Activated CD4-positive, alpha-beta T cell treated with anti-CD3 and anti-CD28 coated beads, Interleukin-2, Interleukin-6, amounts not matched to agents 100 ng/mL and 50 ng/mL, durations not matched to agents 16 hours and 8 hours (primary cell): ENCODE data around the gene TRIM66.

Experiments used
- DNase-seq: peaks from one replicate; pipeline ENCODE4 v3.0.0-alpha.2; 2020

Gene TRIM66

DNA sequence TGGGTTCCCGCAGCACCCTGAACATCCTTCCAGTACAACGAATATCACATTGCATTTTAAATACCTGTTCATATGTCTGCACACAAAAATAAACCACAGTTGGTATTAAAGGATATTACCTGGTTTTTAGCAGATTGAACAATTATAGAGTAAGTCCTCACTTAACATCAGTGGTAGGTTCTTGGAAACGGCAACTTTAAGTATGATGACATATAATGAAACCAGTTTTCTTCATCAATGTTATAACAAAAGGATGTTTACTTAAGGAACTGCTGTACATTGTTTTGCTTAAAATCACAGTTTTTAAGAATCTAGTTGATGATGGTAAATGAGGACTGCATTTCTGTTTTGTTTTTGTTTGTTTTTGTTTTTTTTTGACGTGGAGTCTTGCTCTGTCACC is 28.0 kb downstream of the TRIM66 start:
- peak; percentile 23 for DNase-seq

DNA sequence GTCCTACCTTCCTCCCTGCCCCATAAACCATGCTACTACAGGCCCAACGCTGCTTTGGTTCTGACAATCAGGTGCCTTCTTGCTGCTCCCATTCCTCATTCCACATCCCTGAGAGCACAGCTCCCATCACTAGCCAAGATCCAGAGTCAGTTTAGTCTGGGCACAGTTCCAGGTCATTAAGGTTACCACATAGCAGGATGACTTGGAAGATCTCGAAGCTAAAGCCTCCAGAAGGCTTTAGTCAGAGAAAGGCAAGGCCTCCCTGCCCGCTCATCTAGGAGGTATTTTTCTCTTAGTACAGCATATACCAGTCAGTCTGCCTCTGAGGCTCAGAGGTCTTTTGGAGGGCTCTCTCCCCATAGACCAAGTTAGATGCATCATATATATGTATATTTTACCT is 30.3 kb downstream of the TRIM66 start:
- no peak for DNase-seq

DNA sequence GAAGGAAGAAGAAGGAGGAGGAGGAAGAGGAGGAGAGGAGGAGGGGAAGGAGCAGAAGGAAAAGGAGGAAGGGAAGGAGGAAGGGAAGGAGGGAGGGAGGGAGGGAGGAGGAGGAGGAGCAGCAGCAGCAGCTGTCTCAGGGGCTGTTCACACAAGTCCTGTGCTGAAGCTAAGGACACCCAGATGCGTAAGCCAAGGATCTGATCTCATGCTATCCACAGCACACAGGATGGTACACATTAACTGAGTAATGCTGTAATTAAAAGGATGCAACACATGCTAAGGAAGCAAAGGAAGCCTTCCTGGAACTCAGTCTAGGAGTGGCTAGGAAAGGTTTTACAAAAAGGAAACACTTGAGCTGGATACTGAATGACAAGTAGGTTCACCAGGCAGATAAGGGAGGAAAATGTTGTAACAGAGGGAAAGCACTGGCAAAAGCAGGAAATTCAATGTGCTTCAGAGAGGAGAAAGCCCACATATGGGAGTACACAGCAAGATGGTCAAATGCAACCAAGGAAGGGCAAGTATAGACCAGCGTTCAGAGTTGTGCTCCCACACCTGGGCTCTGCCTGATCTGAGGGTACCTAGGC is 32.0 kb downstream of the TRIM66 start:
- DNase-seq, result no peak

DNA sequence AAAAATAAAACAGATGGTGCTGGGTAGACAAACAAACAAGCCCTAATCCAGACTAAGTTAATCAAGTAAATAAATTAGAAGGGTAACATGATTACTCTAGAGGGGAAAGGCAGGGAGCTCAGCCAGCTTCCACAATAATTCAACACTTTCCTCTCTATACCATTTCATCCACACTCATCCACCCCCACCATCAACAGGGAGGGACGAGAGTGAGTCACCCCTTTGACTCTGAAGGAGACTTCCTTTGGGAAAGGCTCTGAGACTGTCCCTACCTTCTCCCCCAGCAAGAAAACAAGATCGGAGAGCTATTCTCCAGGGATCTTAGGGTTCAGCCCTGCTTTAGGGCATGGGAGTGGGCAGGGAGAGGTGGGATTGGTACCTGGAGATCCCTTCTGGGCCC is 33.1 kb downstream of the TRIM66 start:
- no peak for DNase-seq

DNA sequence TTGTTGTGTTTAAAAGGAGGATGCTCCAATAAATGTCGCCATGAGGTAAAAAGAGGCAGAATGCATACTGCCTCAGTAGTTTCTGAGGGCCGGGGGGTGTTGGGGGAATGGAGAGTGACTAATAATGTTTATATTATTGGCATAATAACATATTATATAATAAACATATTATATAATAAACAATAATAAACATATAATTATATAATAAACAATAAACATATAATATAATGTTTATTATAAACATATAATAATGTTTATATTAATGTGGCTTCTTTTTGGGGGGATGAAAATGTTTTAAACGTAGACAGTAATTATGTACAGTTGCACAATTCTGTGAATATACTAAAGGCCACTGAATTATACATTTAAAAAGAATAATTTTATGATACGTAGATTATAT is 35.6 kb downstream of the TRIM66 start:
- DNase-seq, result no peak

DNA sequence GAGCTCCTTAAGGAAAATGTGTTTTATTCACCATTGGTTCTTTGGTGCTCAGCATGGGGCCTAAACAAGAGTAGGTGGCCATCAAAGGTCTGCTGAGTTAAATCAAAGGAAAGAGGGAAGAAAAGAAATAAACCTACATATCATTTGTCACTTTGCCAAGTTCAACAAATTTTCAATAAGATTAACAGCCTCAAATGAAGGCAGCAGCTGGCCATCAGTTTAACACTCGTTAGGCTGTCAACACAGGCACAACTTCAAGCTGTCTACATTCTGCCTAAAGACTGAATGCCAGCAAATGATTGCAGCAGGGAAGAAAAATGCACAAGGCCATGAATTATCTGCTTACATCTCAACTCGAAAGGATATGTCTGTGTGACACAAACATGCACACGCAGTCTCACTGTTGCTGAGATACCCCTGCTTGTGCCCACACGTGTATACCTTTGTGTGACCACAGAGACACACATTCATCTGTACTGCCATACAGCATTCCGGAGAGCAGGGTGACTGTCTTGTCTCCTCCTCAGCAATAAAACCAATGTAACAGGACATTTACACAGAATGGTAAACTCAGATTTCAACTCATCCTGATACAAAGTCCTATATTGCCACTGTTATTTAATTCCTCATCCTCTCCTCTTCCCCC is 40.1 kb downstream of the TRIM66 start:
- DNase-seq, result no peak

DNA sequence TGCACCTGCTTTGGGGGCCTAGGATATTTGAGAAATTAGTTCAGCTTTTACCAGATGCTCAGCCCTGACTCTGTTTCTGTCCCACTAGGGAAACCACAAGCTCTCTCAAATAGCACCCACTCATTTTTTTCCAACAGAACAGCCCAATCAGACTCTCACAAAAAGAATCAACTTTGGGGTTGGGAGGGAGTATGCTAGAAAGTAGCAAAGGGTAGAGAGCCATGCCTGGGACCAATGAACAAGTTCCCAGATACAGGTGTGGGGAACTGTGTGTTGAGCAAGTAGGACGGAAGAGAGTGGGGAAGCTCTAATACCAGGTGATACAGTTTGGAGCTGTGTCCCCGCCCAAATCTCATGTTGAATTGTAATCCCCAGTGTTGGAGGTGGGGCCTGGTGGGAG is 41.1 kb downstream of the TRIM66 start:
- DNase-seq, result no peak

DNA sequence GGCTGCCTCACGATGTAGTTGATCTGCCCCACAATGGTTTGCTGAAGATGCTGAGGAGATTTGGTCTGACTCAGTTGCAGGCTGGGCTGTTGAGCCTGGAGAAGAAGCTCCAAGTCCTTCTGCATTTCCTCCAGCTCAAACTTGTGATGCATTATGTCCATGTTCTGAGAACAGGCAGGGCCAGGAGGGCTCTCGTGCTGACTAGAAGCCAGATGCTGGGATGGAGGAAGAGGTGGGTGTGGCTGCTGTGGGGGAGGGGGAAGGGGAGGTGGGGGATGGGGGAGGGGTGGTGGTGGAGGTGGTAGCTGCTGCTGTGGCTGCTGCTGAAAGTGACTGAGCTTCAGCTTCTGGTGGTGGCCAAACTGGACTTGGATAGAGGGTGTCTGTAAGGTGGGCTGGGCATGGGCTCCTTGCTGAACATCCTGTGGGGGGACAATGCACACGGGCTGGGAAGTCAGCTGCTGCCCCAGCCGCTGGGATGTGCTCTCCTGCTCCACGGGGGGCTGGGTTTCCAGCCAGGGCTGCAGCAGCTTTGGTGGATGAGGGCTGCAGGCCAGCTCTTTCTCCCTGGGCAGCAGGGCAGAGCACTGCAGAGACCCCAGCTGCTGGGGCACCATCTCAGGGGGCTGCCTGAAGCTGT is 42.1 kb downstream of the TRIM66 start:
- no peak for DNase-seq

DNA sequence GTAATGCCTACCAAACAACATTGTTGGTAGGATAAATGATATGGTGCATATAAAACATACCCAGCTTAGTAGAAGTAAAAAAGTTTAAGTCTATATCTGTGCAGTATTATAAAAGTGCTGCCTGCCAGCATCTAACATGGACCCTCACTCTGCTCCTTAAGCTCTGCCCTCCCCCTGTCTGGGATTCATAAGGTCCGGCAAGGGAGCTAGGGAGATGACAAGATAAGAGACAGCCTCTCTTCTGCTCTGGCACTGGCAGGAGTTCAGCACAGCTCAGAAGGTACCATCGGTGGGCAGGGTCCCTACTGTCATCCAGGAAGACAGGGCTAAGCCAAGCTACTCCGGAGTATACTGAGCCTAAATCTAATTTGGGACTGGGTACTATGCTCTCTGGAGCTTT is 42.8 kb downstream of the TRIM66 start:
- no peak for DNase-seq

DNA sequence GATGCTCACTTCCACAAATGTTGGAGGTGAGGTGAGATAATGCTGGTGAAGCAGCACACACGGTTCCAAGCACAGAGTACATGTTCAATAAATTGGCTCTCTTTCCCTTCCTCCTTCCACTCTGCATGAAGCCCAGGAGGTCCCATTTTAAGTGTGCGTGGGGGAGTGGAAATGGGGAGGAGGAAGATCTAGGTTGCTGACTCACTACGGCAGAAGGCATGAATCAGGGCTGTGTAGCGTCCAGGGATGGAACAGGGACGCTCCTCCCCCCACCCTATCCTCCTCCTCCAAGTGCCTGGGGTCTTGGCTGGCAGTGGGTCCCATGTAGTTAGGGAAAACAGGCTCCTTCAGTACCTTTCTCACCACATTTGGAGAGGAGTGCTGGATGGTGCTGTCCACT is 44.2 kb downstream of the TRIM66 start:
- DNase-seq, result no peak

DNA sequence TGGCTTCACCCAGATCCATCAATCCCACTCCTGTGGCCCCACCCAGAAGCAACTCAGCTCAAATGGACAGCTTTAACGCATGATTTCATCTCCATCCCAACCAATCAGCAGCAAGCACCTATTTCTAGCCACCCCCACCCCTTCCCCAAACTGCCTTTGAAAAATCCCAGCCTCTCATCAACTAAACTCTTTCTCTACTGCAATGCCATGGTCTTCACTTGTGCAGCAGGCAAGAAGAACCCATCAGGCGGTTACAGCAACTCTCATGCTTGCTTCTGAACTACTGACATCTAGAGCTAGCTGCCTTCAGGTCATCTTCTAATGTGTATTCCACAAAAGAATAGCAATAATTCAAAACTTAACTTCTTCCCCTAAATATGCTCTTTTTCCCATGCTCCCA is 46.3 kb downstream of the TRIM66 start:
- no peak for DNase-seq

DNA sequence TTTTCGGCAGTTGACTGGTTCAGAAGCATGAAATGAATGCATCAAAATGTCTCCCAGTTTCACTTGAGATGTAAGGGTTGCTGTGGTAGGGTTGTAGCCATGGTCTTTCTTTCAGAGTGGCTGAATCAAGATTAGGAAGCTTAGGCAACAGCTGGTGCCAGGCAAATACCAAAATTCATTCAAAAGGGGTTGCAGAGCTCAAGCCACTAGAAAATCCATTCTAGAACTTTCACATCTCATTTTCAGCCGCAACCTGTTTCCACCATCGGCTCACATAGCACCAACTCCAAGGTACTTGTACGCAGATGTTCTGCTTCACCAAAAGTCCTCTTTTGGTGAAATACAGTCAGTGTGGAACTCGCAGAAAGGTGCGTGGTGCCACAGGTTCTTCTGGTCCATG is 48.0 kb downstream of the TRIM66 start:
- no peak for DNase-seq

DNA sequence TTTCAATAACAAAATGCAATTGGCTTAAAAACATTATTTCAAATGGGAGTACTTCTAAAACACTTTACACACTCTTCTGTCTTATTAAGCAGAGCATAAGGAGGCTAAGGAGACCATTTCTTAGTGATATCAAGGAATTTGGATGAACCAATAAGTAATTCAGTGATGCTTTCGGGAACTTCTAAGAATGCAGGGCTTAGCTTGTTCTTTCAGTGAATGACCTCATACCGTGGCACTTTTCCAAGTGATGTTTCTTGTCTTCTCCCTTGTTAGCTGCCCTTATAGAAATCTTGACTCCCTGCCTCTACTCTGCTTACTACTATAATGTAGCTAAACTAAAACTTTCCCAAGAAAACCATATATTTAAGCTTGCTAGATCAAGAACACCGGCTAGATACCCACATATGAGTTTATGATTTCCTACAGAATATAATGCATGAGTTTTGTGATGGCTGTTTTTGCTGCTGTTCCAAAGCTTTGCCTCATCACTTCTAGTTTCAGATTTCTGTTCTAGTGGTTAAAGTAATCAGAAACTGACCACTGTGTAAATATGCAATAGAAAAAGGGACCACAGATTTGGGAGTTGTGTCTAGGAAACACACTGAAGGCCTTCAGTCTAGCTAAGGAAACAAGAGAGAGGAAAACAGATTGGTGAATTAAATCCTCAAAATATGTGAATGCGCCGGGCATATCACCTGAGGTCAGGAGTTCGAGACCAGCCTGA is 50.9 kb downstream of the TRIM66 start:
- DNase-seq, result no peak

DNA sequence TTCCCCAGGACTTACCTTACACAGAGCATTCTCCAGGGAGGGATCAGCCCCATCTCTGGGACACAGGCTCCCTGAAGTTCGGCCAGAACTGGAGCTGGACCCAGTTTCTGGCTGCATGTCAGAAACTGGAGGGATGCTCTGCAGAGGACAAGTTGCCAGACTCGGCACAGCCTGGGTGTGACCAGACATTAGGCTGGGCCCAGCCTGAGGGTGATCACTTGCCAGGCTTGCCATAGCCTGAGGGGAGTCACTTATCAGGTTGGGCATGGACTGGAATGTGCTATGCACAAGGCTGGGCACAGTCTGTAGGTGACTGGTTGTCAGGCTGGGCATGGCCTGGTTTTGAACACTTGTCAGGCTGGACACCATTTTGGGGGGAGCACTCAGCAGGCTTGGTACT is 57.8 kb downstream of the TRIM66 start:
- DNase-seq, result no peak

DNA sequence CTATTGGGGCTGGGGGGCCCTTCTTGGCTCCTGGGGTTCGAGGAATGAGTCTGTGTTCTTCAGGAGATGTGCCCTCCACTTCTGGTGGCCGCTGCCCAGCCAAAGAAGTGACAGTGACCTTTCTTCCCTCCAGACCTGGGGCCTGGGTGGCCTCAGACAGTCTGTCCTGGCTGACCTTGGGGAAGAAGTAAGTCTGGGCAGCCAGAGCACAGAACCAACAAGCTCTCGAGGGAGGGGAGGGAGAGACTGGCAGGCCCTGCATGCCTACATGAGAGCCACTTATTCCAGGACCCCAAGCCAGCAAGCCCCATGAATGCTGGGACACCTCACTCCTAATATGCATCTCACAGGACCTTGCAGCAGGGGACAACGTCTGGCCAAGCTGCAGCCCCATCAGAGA is 61.3 kb downstream of the TRIM66 start:
- DNase-seq, result no peak

DNA sequence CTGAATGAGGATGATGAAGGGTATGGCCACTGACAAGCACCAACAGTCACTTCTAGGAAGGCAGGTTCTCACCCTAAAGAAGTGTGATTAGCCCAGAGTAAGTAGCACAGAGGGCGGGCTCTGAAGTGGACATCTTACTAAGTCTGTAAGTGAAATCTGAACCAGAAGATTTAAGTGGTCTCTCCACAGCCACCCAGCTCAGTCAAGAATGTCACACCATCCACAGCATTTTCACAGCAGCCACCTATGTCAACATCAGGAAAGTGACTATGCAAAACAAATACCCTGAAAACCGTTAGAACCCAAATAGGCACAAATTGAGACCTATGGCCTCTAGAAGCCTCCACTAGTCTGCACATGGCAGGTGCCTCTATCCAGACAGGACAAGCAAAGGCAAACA is 65.4 kb downstream of the TRIM66 start:
- no peak for DNase-seq

DNA sequence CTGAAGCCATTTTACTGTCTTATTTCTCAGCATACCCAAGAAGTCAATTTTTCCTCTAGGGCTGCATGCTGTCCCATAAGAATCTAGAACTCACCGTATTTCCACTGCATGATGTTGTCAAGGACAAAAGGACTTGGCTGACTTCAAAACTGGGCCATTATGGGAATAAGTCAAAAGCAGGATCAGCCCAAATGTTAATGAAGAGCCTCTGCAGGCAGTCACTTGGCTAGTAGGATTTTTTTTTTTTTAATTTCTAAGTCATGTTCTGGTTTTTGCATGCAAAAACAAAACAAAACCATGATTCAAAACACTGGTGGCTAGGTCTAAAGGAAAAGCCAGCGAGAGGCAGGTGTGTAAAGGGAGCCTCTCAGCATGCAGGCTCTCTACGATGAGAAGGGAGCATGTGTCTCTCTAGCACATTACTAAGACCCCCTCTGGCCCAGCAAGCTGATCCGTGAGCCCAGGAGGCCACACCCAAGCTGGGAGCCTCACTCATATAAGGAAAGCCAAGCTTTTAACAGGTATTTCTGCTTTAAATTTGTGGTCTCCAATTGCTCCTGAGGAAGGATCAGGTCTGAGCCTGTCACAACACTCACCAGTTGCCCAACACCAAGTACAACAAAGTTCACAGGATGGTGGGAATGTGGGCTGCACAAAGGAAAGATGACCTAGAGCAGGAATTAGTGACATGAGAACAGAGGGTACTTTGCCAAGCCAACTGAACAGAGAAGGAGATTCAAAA is 67.0 kb downstream of the TRIM66 start:
- DNase-seq, result no peak

DNA sequence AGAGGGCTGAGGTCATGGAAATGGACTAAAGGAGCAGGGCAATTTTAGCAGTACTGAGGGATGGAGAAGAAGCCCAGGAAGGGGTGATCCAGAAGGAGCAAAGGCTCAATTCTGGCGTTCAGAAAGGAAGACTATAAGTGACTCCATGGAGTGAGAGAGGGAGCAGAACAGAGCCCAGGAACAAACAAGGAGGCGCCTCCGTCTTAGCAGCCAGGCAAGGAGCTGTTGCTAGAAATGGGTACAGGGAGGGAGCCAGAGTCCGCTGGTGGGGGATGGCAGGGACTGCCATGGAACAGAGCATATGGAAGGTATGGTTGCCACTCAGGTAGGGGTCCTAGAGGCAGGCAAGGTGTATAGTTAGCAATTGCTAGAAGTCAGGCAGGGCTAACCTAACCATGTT is 68.0 kb downstream of the TRIM66 start:
- no peak for DNase-seq

DNA sequence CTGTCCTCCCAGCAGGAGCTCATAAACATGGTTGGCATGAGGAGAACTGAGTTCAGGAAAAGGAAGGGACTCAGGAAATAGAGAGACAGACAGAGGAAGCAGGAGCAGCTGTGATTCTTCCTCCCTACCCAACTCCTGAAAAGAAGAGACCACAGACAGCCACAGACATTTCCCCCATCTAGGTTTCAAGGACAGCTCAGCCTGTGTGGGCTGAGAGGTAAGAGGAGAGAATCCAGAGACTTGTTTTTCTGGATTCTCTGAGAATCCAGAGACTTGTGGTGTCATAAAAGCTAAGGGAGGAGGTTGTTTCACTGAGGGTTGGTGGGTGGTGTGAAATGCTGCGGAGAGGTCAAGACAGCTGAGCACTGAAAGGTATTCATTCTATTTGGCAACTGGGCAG is 69.4 kb downstream of the TRIM66 start:
- DNase-seq, result no peak

DNA sequence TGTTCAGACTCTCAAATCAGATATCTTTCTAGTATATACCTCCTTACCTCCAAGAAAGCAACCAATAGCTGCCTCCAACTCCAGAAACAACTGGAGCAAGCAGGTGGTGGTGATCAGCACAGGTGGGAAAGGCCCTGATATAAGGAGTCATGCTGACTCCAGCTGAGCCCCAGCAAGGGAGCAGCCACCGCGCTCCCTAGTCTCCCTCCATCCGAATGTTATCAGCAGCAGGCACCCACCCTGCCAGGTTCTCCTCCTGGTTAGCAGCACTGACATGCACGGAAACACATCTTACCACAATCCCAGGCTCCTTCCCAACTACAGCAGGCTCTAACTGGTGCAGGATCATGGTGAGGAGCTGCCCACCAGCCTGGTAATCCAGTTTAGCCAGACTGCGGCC is 69.9 kb downstream of the TRIM66 start:
- DNase-seq, result no peak

DNA sequence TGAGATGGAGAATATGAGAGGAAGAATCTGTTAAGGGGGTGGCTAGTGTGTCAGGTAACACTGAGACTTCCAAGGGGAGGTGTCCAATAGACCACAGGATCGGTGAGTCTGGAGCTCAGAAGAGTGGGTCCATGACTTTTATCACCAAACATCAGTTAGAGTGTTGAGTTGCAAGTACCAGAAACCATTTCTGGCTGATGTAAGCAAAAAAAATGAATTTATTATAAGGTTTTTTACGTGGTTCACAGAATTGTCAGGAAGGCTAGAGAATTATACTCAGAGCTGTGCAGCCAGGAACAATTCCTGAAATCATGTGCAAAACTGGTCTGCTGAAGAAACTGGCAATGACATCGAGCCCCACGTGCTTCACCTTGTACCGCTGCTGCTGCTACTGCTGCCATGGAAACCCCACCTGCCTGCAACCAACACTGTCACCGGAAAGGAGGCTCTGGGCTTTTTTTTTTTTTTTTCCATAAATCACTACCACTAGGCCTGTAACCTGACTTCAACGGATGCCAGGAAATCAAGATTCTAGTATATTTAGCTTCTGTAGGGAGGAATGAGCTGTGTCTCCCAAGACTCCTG is 71.8 kb downstream of the TRIM66 start:
- peak; percentile 16 for DNase-seq

DNA sequence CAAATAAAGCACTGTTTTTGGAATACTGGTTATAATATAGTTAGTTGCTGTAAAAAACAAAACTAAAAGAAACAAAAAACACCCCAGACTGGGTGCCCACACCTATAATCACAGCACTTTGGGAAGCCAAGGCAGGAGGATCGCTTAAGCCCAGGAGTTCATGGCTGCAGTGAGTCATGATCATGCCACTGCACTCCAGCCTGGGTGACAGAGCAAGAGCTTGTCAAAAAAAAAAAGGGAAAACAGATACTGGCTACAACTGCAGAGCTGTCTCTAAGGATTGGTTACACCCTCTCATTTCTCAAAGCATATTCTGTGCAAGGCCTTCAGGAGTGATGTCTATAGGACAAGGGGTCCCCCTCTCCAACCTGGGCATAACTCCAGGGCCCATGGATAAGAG is 73.8 kb downstream of the TRIM66 start:
- DNase-seq, result no peak

DNA sequence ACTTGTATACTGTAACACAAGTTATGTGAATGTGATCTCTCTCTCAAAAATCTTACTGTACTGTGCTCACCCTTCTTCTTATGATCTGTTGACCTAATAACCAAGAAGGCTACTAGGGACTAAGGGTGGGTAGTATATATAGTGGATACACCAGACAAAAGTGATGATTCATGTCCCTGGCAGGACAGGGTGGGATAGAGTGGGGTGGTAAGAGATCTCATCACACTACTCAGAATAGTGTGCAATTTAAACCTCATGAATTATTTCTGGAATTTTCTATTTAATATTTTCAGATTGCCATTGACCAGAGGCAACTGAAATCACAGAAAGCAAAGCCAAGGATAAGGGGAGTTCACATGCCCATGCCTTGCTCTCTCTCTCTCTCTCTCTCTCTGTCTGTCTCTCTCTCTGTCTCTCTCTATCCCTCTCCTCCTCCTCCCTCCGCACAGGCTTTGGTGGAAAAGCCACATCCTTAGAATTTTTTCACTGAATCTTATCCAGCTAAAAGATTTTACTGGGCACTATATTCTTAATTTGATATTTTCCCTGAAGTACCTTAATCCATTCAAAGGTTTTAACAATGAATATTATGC is 76.4 kb downstream of the TRIM66 start:
- DNase-seq, result no peak
